ENCODE measurements around the gene CBLIF.

DNA sequence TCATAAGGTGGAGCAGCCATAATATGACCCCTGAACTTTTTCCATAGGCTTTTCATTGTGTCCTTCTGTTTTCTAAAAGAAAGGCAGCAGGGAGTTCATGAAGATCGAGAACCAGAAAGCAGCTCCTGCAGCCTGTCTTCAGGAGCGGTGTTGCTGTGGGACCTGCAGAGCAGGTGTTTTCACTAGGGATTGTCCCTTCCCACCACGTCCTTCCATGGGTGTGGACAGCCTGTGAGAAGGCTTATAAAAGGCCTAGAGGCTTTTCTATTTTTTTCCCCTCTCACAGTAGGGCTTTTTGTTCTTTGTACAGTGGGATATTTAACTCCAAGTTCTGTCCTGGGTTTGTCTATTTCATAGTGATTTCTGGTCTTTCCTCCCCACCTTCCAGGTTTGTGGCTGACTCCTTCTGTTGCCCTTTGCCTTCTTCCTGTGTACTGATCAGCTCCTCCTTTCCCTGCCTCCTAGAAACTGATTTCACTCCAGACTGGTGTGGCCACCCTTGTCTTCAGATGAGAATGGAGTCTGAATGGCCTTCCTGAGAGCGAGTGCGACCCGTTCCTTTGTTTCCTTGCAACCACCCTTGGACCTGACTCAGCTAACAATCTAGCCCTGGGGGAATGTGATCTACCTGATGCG is 44.8 kb downstream of the CBLIF start:
- TF ChIP-seq EZH2 (IDR thresholded peaks at IDR 0.05; ENCODE audit: low read length, missing control alignments): no peak
- TF ChIP-seq, protein P1, sequence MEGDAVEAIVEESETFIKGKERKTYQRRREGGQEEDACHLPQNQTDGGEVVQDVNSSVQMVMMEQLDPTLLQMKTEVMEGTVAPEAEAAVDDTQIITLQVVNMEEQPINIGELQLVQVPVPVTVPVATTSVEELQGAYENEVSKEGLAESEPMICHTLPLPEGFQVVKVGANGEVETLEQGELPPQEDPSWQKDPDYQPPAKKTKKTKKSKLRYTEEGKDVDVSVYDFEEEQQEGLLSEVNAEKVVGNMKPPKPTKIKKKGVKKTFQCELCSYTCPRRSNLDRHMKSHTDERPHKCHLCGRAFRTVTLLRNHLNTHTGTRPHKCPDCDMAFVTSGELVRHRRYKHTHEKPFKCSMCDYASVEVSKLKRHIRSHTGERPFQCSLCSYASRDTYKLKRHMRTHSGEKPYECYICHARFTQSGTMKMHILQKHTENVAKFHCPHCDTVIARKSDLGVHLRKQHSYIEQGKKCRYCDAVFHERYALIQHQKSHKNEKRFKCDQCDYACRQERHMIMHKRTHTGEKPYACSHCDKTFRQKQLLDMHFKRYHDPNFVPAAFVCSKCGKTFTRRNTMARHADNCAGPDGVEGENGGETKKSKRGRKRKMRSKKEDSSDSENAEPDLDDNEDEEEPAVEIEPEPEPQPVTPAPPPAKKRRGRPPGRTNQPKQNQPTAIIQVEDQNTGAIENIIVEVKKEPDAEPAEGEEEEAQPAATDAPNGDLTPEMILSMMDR (conservative IDR thresholded peaks at IDR 0.05 in 1 of 2, IDR thresholded peaks at IDR 0.05 in 1 of 2; ENCODE audit: low read depth in 1 of 2, low read length in 2 of 2): no peak
